Mammary epithelial cell (primary cell): ENCODE results near the gene SPR.

ENCODE experiments used
- EZH2 ChIP-seq: IDR thresholded peaks from 2 replicates; pipeline ENCODE4 v1.6.1; 2012; ENCODE audit warnings: low read length, inconsistent platforms, borderline replicate concordance
- TF ChIP-seq, protein P1 (sequence below), 2 donors: IDR thresholded peaks in 1 of 2; conservative IDR thresholded peaks in 1 of 2; 2 replicates each; pipeline ENCODE4 v1.5.1; 2011 to 2012; ENCODE audit warnings: inconsistent platforms in 2 of 2, low read length in 2 of 2, mild to moderate bottlenecking in 2 of 2, control low read depth in 1 of 2, low read depth in 1 of 2; ENCODE audit not compliant: insufficient read depth in 1 of 2; ENCODE audit errors: extremely low read depth in 1 of 2

DNA sequence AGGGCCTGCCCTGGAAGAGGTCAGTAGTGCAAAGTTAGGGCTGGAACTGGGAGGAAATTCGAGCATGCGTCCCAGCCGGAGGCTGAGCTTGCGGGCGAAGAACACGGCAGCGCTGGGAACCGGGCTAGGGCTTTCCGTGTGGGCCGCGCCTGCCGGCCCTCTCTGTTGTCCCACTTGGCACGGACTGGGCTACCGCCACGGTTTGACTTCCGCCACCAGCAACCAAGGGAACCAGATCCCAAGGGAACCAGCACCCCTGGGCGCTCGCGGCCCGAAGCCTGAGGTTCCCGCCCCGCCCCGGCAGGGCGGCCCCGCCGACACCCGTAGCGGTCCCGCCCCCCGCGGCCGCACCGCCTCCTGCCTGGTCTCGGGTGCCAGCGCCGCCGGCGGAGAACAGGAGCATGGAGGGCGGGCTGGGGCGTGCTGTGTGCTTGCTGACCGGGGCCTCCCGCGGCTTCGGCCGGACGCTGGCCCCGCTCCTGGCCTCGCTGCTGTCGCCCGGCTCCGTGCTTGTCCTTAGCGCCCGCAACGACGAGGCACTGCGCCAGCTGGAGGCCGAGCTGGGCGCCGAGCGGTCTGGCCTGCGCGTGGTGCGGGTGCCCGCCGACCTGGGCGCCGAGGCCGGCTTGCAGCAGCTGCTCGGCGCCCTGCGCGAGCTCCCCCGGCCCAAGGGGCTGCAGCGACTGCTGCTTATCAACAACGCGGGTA is at the start of gene SPR:
- TF ChIP-seq, protein P1, sequence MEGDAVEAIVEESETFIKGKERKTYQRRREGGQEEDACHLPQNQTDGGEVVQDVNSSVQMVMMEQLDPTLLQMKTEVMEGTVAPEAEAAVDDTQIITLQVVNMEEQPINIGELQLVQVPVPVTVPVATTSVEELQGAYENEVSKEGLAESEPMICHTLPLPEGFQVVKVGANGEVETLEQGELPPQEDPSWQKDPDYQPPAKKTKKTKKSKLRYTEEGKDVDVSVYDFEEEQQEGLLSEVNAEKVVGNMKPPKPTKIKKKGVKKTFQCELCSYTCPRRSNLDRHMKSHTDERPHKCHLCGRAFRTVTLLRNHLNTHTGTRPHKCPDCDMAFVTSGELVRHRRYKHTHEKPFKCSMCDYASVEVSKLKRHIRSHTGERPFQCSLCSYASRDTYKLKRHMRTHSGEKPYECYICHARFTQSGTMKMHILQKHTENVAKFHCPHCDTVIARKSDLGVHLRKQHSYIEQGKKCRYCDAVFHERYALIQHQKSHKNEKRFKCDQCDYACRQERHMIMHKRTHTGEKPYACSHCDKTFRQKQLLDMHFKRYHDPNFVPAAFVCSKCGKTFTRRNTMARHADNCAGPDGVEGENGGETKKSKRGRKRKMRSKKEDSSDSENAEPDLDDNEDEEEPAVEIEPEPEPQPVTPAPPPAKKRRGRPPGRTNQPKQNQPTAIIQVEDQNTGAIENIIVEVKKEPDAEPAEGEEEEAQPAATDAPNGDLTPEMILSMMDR (conservative IDR thresholded peaks at IDR 0.05 in 1 of 2, IDR thresholded peaks at IDR 0.05 in 1 of 2; ENCODE audit: extremely low read depth in 1 of 2, insufficient read depth in 1 of 2, low read depth in 1 of 2, low read length in 2 of 2), result no peak
- TF ChIP-seq EZH2, result no peak
